Neural cell (in vitro differentiated cells): ENCODE results near the gene CEP72.

Experiments used
- EP300 ChIP-seq: fragments of 450-650 bp; conservative IDR thresholded peaks from 2 replicates; pipeline ENCODE4 v1.6.1; 2014; ENCODE audit warnings: antibody characterized with exemption, mild to moderate bottlenecking, moderate library complexity; ENCODE audit not compliant: poor library complexity, severe bottlenecking
- EZH2 ChIP-seq: fragments of 200-600, 300-800 bp; shearing (Covaris generic), sonication (generic); IDR thresholded peaks from 2 replicates; pipeline ENCODE4 v1.6.1; 2014; ENCODE audit warnings: antibody characterized with exemption, low read length, borderline replicate concordance, mild to moderate bottlenecking; ENCODE audit not compliant: insufficient read depth, poor library complexity, severe bottlenecking

DNA sequence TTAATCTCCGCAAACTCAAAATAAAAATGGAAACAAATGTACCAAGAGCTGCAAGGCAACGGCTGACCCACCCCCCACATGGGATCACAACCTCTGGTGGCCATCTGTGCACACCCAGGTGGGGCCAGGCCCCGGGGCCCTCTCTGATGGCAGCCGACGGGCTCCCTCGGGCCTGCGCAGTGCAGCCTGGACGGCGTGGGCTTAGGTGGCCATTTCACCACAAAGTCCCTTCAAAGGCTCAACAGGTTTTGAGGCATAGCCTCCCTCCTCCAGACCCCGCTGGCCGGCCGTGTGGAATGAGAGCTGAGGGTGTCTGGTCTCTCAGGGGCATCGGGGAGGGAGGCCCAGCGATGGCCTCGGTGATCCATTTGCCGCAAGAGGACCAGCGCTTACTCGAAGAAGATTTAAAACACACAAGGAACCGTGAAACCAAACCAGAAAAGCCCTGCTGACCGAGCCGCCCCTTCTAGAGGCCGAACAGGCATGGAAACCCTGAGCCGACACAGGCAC is 42.7 kb upstream of the CEP72 start:
- TF ChIP-seq EP300 (no peak), EZH2 (no peak)
